Spleen (tissue), 7 donors: ENCODE data around the gene PTK6.

Source experiments
- POLR2A ChIP-seq, 3 donors: fragments of 450-650 bp; IDR thresholded peaks; one replicate each; pipeline ENCODE4 v1.5.1; 2017; ENCODE audit warnings: antibody characterized with exemption in 3 of 3, mild to moderate bottlenecking in 1 of 3
- POLR2AphosphoS5 ChIP-seq, 3 donors: sonication (generic); formaldehyde crosslinking; IDR thresholded peaks; one replicate each; pipeline ENCODE4 v1.5.1; 2017; ENCODE audit warnings: antibody characterized with exemption in 3 of 3
- TF ChIP-seq, protein P1 (sequence below), 11 experiments: fragments of 200-600 bp in 7 of 11; fragments of 450-650 bp in 4 of 11; sonication (generic) in 4 of 11; IDR thresholded peaks in 8 of 11; conservative IDR thresholded peaks in 3 of 11; 1 replicate in 7 of 11; 2 replicates in 4 of 11; pipeline versions ENCODE4 v1.4.0 to v1.8.0; 2016 to 2021; ENCODE audit warnings: antibody characterized with exemption in 11 of 11, inconsistent platforms in 4 of 11, mild to moderate bottlenecking in 1 of 11
- donor health status: DM: no; HTN: no; CAD: no; lungs with moderate emphysema.
- donor health status: DM: no; HTN: no; CAD: no.
- donor health status: DM: no; HTN: no; CAD: no.

DNA sequence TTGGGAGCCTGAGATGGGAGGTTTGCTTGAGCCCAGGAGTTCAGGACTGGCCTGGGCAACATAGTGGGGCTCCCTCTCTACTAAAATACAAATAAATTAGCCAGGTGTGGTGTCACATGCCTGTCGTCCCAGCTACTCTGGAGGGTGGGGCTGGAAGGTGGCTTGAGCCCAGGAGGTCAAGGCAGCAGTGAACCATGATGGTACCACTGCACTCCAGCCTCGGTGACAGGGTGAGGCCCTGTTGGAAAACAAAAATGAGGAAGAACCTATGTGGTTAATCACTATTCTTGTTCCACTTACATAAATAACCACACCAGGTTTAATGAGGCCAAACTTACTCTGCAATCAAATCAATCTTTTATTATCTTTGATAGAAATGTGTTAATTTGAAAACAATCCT is 11.2 kb downstream of the PTK6 start:
- TF ChIP-seq, protein P1, sequence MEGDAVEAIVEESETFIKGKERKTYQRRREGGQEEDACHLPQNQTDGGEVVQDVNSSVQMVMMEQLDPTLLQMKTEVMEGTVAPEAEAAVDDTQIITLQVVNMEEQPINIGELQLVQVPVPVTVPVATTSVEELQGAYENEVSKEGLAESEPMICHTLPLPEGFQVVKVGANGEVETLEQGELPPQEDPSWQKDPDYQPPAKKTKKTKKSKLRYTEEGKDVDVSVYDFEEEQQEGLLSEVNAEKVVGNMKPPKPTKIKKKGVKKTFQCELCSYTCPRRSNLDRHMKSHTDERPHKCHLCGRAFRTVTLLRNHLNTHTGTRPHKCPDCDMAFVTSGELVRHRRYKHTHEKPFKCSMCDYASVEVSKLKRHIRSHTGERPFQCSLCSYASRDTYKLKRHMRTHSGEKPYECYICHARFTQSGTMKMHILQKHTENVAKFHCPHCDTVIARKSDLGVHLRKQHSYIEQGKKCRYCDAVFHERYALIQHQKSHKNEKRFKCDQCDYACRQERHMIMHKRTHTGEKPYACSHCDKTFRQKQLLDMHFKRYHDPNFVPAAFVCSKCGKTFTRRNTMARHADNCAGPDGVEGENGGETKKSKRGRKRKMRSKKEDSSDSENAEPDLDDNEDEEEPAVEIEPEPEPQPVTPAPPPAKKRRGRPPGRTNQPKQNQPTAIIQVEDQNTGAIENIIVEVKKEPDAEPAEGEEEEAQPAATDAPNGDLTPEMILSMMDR (IDR thresholded peaks at IDR 0.05 in 8 of 11, conservative IDR thresholded peaks at IDR 0.05 in 3 of 11): no peak
- TF ChIP-seq POLR2A (IDR thresholded peaks at IDR 0.05) (no peak), POLR2AphosphoS5 (IDR thresholded peaks at IDR 0.05) (no peak)
